Neural cell (in vitro differentiated cells): ENCODE results near the gene SMKR1. TPM values are rescaled to one million over a fixed set of nuclear protein-coding genes. Genes with fewer than 3 reads are reported as not detected.

Source experiments
- H2AFZ ChIP-seq: fragments of 200-600, 300-800 bp; sonication (generic), shearing (Covaris generic); 2 replicates; pipeline ENCODE4 v1.6.0; 2014; ENCODE audit warnings: low read depth, mild to moderate bottlenecking, antibody characterized with exemption, low read length, moderate library complexity
- H3F3A ChIP-seq: fragments of 200-600 bp; shearing (Covaris generic); 2 replicates; pipeline ENCODE4 v1.6.1; 2016; ENCODE audit warnings: mild to moderate bottlenecking, moderate library complexity, mixed read lengths, antibody characterized with exemption, low read length; ENCODE audit not compliant: insufficient read depth, poor library complexity, severe bottlenecking
- H3K27ac ChIP-seq: fragments of 200-600, 300-800 bp; sonication (generic), shearing (Covaris generic); 2 replicates; pipeline ENCODE4 v1.5.1; 2014; ENCODE audit warnings: mild to moderate bottlenecking, low read length, moderate library complexity
- H3K27me3 ChIP-seq: fragments of 300-800, 200-600 bp; sonication (generic), shearing (Covaris generic); 2 replicates; pipeline ENCODE4 v1.6.0; 2014; ENCODE audit warnings: mild to moderate bottlenecking, low read depth, low read length, moderate library complexity; ENCODE audit not compliant: insufficient read depth
- H3K36me3 ChIP-seq: fragments of 300-800, 200-600 bp; sonication (generic), shearing (Covaris generic); 2 replicates; pipeline ENCODE4 v1.5.1; 2014; ENCODE audit warnings: mild to moderate bottlenecking, antibody characterized with exemption, low read length, moderate library complexity; ENCODE audit not compliant: insufficient read depth
- H3K4me2 ChIP-seq: fragments of 300-800, 200-600 bp; sonication (generic), shearing (Covaris generic); 2 replicates; pipeline ENCODE4 v1.6.0; 2014; ENCODE audit warnings: mild to moderate bottlenecking, low read length
- H3K4me3 ChIP-seq: fragments of 300-800, 200-600 bp; sonication (generic), shearing (Covaris generic); 2 replicates; pipeline ENCODE4 v1.5.1; 2014; ENCODE audit warnings: mild to moderate bottlenecking, low read length, moderate library complexity
- H3K79me2 ChIP-seq: fragments of 200-600 bp; shearing (Covaris generic); replicated peaks from 2 replicates; pipeline ENCODE4 v1.6.0; 2014; ENCODE audit warnings: mild to moderate bottlenecking, low read length, moderate library complexity; ENCODE audit not compliant: insufficient read depth
- H3K9ac ChIP-seq: fragments of 300-800, 200-600 bp; sonication (generic), shearing (Covaris generic); 2 replicates; pipeline ENCODE4 v1.6.1; 2016; ENCODE audit warnings: mild to moderate bottlenecking, low read length, mixed read lengths
- H3K9me2 ChIP-seq: fragments of 200-600 bp; shearing (Covaris generic); 2 replicates; pipeline ENCODE4 v1.6.1; 2016; ENCODE audit warnings: mild to moderate bottlenecking, low read length, mixed read lengths; ENCODE audit not compliant: insufficient read depth
- H3K9me3 ChIP-seq: fragments of 200-600, 300-800 bp; sonication (generic), shearing (Covaris generic); 2 replicates; pipeline ENCODE4 v1.6.1; 2016; ENCODE audit warnings: mild to moderate bottlenecking, mixed run types, low read length, moderate library complexity, mixed read lengths
- H4K20me1 ChIP-seq: fragments of 200-600 bp; shearing (Covaris generic); 2 replicates; pipeline ENCODE4 v1.6.1; 2016; ENCODE audit warnings: mild to moderate bottlenecking, mixed run types; ENCODE audit not compliant: insufficient read depth
- EP300 ChIP-seq: fragments of 450-650 bp; conservative IDR thresholded peaks from 2 replicates; pipeline ENCODE4 v1.6.1; 2014; ENCODE audit warnings: antibody characterized with exemption, mild to moderate bottlenecking, moderate library complexity; ENCODE audit not compliant: poor library complexity, severe bottlenecking
- EZH2 ChIP-seq: fragments of 200-600, 300-800 bp; shearing (Covaris generic), sonication (generic); IDR thresholded peaks from 2 replicates; pipeline ENCODE4 v1.6.1; 2014; ENCODE audit warnings: antibody characterized with exemption, low read length, borderline replicate concordance, mild to moderate bottlenecking; ENCODE audit not compliant: insufficient read depth, poor library complexity, severe bottlenecking
- MXI1 ChIP-seq: fragments of 450-650 bp; conservative IDR thresholded peaks from 2 replicates; pipeline ENCODE4 v1.6.1; 2014; ENCODE audit warnings: antibody characterized with exemption, mild to moderate bottlenecking; ENCODE audit not compliant: poor library complexity, severe bottlenecking
- POLR2AphosphoS5 ChIP-seq: IDR thresholded peaks from 2 replicates; pipeline ENCODE4 v1.6.1; 2012
- RAD21 ChIP-seq: fragments of 450-650 bp; conservative IDR thresholded peaks from 2 replicates; pipeline ENCODE4 v1.6.1; 2014; ENCODE audit warnings: antibody characterized with exemption, mild to moderate bottlenecking, moderate library complexity
- SMC3 ChIP-seq: fragments of 450-650 bp; conservative IDR thresholded peaks from 2 replicates; pipeline ENCODE4 v1.6.1; 2014; ENCODE audit warnings: antibody characterized with exemption, mild to moderate bottlenecking, moderate library complexity; ENCODE audit not compliant: poor library complexity
- TAF1 ChIP-seq: IDR thresholded peaks from 2 replicates; pipeline ENCODE4 v1.6.1; 2012; ENCODE audit warnings: low read depth
- polyA plus RNA-seq: library from polyadenylated mRNA; depleted of rRNA; stranded (reverse); fragments of >200 nt; gene quantifications from 2 replicates; pipeline ENCODE4 v1.2.3, GENCODE V29; 2014
- TF ChIP-seq, protein P1 (sequence below): fragments of 450-650 bp; IDR thresholded peaks from 2 replicates; pipeline ENCODE4 v1.5.1; 2014; ENCODE audit warnings: antibody characterized with exemption, mild to moderate bottlenecking, moderate library complexity; ENCODE audit not compliant: poor library complexity, severe bottlenecking
- TF ChIP-seq, protein P2 (sequence below): IDR thresholded peaks from 2 replicates; pipeline ENCODE4 v1.6.1; 2012; ENCODE audit warnings: borderline replicate concordance

SMKR1 gene
- polyA plus RNA-seq, 1 donor from 2014 or later: 8.5 TPM

DNA sequence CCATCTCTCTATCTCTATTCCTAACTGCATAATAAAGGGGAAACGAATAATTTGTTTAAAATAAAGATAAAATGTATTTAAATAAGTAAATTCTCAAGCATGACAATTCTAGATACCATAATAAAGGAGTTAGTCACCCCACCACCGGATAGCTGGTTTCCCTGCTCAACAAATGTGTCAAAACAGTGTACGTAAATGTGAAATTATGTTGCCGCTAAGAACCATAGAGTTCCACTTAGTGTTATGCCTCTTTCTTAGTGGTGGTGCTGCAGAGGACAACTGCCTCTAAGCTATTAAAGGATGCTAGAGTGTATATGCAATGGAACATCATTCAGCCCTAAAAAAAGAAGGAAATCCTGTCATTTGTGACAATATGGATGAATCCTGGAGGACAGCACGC is 42.4 kb downstream of the SMKR1 start:
- Histone ChIP-seq H3K9me2 (no peaks in the 10 kb centered on the region), H3K9me3 (no peaks in the 10 kb centered on the region), H3K27ac (no peak overlapping the region), H3K4me2 (no peak overlapping the region), H2AFZ (no peak overlapping the region), H3K4me3 (no peak overlapping the region), H3K27me3 (no peaks in the 10 kb centered on the region), H3K79me2 (no peaks in the 10 kb centered on the region), H4K20me1 (no peaks in the 10 kb centered on the region), H3K9ac (no peak overlapping the region), H3F3A (no peaks in the 10 kb centered on the region), H3K36me3 (no peaks in the 10 kb centered on the region)
- no peak for TF ChIP-seq RAD21
- TF ChIP-seq, protein P1, sequence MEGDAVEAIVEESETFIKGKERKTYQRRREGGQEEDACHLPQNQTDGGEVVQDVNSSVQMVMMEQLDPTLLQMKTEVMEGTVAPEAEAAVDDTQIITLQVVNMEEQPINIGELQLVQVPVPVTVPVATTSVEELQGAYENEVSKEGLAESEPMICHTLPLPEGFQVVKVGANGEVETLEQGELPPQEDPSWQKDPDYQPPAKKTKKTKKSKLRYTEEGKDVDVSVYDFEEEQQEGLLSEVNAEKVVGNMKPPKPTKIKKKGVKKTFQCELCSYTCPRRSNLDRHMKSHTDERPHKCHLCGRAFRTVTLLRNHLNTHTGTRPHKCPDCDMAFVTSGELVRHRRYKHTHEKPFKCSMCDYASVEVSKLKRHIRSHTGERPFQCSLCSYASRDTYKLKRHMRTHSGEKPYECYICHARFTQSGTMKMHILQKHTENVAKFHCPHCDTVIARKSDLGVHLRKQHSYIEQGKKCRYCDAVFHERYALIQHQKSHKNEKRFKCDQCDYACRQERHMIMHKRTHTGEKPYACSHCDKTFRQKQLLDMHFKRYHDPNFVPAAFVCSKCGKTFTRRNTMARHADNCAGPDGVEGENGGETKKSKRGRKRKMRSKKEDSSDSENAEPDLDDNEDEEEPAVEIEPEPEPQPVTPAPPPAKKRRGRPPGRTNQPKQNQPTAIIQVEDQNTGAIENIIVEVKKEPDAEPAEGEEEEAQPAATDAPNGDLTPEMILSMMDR: no peak
- TF ChIP-seq SMC3: no peak
- TF ChIP-seq, protein P2, sequence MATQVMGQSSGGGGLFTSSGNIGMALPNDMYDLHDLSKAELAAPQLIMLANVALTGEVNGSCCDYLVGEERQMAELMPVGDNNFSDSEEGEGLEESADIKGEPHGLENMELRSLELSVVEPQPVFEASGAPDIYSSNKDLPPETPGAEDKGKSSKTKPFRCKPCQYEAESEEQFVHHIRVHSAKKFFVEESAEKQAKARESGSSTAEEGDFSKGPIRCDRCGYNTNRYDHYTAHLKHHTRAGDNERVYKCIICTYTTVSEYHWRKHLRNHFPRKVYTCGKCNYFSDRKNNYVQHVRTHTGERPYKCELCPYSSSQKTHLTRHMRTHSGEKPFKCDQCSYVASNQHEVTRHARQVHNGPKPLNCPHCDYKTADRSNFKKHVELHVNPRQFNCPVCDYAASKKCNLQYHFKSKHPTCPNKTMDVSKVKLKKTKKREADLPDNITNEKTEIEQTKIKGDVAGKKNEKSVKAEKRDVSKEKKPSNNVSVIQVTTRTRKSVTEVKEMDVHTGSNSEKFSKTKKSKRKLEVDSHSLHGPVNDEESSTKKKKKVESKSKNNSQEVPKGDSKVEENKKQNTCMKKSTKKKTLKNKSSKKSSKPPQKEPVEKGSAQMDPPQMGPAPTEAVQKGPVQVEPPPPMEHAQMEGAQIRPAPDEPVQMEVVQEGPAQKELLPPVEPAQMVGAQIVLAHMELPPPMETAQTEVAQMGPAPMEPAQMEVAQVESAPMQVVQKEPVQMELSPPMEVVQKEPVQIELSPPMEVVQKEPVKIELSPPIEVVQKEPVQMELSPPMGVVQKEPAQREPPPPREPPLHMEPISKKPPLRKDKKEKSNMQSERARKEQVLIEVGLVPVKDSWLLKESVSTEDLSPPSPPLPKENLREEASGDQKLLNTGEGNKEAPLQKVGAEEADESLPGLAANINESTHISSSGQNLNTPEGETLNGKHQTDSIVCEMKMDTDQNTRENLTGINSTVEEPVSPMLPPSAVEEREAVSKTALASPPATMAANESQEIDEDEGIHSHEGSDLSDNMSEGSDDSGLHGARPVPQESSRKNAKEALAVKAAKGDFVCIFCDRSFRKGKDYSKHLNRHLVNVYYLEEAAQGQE: no peak
- no peak for TF ChIP-seq EP300
- no peak for TF ChIP-seq MXI1
- TF ChIP-seq POLR2AphosphoS5: no peak
- TF ChIP-seq TAF1: no peak
- no peak for TF ChIP-seq EZH2

GRCh38 chr7:129550693-129551360 is 48.5 kb downstream of the SMKR1 start:
- Histone ChIP-seq H3K9ac (no peak overlapping the region), H3F3A (no peaks in the 10 kb centered on the region), H3K36me3 (no peaks in the 10 kb centered on the region), H3K79me2 (no peaks in the 10 kb centered on the region), H3K9me3 (no peaks in the 10 kb centered on the region), H3K9me2 (no peaks in the 10 kb centered on the region), H3K4me2 (no peak overlapping the region), H2AFZ (no peak overlapping the region), H3K27me3 (no peaks in the 10 kb centered on the region), H3K4me3 (no peak overlapping the region), H4K20me1 (no peaks in the 10 kb centered on the region), H3K27ac (no peak overlapping the region)
- TF ChIP-seq MXI1: no peak
- TF ChIP-seq, protein P1: no peak
- TF ChIP-seq, protein P2: no peak
- TF ChIP-seq TAF1: no peak
- TF ChIP-seq POLR2AphosphoS5: no peak
- TF ChIP-seq EP300: no peak
- no peak for TF ChIP-seq SMC3
